ENCODE results near the gene TTC7B. TPM values are rescaled to one million over a fixed set of nuclear protein-coding genes. Genes with fewer than 3 reads are reported as not detected.

The TTC7B gene
- total and polyA plus RNA-seq, 2 of the 13 experiments (the other 11 are each of a cell fraction or from before 2014, with no cell fraction given), result 1.3 to 3.2 TPM

GRCh38 chr14:90791486-90791885 is 24.7 kb downstream of the TTC7B start (continued):
- no peak for TF ChIP-seq CEBPZ (IDR thresholded peaks at IDR 0.05; ENCODE audit: low read length)
- no peak for TF ChIP-seq ZNF768 (CRISPR knock-in tag; IDR thresholded peaks at IDR 0.05)
- TF ChIP-seq HNF1B (CRISPR knock-in tag; IDR thresholded peaks at IDR 0.05), result no peak
- no peak for TF ChIP-seq ZSCAN9 (CRISPR knock-in tag; IDR thresholded peaks at IDR 0.05; ENCODE audit: borderline replicate concordance)
- no peak for TF ChIP-seq ATF5 (CRISPR knock-in tag; IDR thresholded peaks at IDR 0.05; ENCODE audit: low read depth)
- TF ChIP-seq IKZF4 (CRISPR knock-in tag; IDR thresholded peaks at IDR 0.05; ENCODE audit: borderline replicate concordance, low read depth, not compliant biosample characterization), result no peak
- TF ChIP-seq ZNF580 (CRISPR knock-in tag; IDR thresholded peaks at IDR 0.05; ENCODE audit: borderline replicate concordance, low read depth), result no peak
- TF ChIP-seq EZH2 (conservative IDR thresholded peaks at IDR 0.05; ENCODE audit: low read depth, low read length), result no peak
- TF ChIP-seq ZFYVE20 (CRISPR knock-in tag; IDR thresholded peaks at IDR 0.05; ENCODE audit: borderline replicate concordance, low read depth), result no peak
- TF ChIP-seq ZBTB38 (CRISPR knock-in tag; IDR thresholded peaks at IDR 0.05), result no peak
- no peak for TF ChIP-seq ZNF749 (CRISPR knock-in tag; IDR thresholded peaks at IDR 0.05; ENCODE audit: borderline replicate concordance)
- no peak for TF ChIP-seq AFF4 (CRISPR knock-in tag; IDR thresholded peaks at IDR 0.05)
